CD4-positive, CD25-positive, alpha-beta regulatory T cell (primary cell): ENCODE measurements around the gene NTM. TPM values are rescaled to one million over a fixed set of nuclear protein-coding genes. Genes with fewer than 3 reads are reported as not detected.
A peak's percentile ranks its signal among the peaks of the same experiment; 100 is the strongest.

Experiments
- ATAC-seq, 2 donors: fragments of 150-1000 bp; cut with Tn5 transposase; one replicate each; pipeline ENCODE4 v1.10.0; 2021; ENCODE audit warnings: low read depth in 2 of 2, moderate number of reproducible peaks in 2 of 2, moderate library complexity in 1 of 2
- DNase-seq, 3 donors: peaks; one replicate each; pipeline versions ENCODE4 v3.0.0 to v3.0.0-alpha.2; 2012 to 2022; ENCODE audit warnings: mixed read lengths in 1 of 3
- H3K27ac ChIP-seq: one replicate; pipeline ENCODE4 v1.7.0; 2013; ENCODE audit warnings: mild to moderate bottlenecking, low read length; ENCODE audit not compliant: insufficient read depth, poor library complexity, severe bottlenecking
- H3K27me3 ChIP-seq: one replicate; pipeline ENCODE4 v1.7.0; 2013; ENCODE audit warnings: low read length; ENCODE audit not compliant: control insufficient read depth, insufficient read depth
- H3K36me3 ChIP-seq: one replicate; pipeline ENCODE4 v1.7.0; 2013; ENCODE audit warnings: mild to moderate bottlenecking, low read length, moderate library complexity; ENCODE audit not compliant: control insufficient read depth, insufficient read depth
- H3K4me1 ChIP-seq: 2 replicates; pipeline ENCODE4 v1.7.0; 2013; ENCODE audit warnings: mild to moderate bottlenecking, low read length; ENCODE audit not compliant: insufficient read depth, control insufficient read depth, poor library complexity, severe bottlenecking
- H3K4me3 ChIP-seq: one replicate; pipeline ENCODE4 v1.7.0; 2013; ENCODE audit warnings: low read depth, mild to moderate bottlenecking, low read length, moderate library complexity
- H3K9me3 ChIP-seq, 2 experiments: 1 replicate in 1 of 2; 2 replicates in 1 of 2; pipeline ENCODE4 v1.7.0; 2013; ENCODE audit warnings: low read length in 2 of 2, mild to moderate bottlenecking in 1 of 2, moderate library complexity in 1 of 2; ENCODE audit not compliant: control insufficient read depth in 2 of 2
- H3K27ac Mint-ChIP-seq, 3 donors: one replicate each; pipeline ENCODE4 v1.8.0; 2020 to 2022; ENCODE audit warnings: mild to moderate bottlenecking in 3 of 3, mixed read lengths in 3 of 3, moderate library complexity in 2 of 3
- H3K27me3 Mint-ChIP-seq: one replicate; pipeline ENCODE4 v1.8.0; 2022; ENCODE audit warnings: mild to moderate bottlenecking, mixed read lengths
- H3K36me3 Mint-ChIP-seq: one replicate; pipeline ENCODE4 v1.8.0; 2020; ENCODE audit warnings: mixed read lengths
- H3K4me1 Mint-ChIP-seq, 4 donors: one replicate each; pipeline ENCODE4 v1.8.0; 2020 to 2022; ENCODE audit warnings: mixed read lengths in 4 of 4, mild to moderate bottlenecking in 1 of 4
- H3K4me3 Mint-ChIP-seq, 4 donors: one replicate each; pipeline ENCODE4 v1.8.0; 2020 to 2022; ENCODE audit warnings: mild to moderate bottlenecking in 4 of 4, mixed read lengths in 4 of 4, moderate library complexity in 3 of 4
- H3K9me3 Mint-ChIP-seq, 7 donors: one replicate each; pipeline ENCODE4 v1.8.0; 2020 to 2022; ENCODE audit warnings: mixed read lengths in 7 of 7, mild to moderate bottlenecking in 3 of 7, moderate library complexity in 2 of 7
- polyA plus RNA-seq, 4 donors: library from polyadenylated mRNA; unstranded; fragments of 300-500 nt; fragmentation: Illumina TruSeq; gene quantifications; one replicate each; pipeline ENCODE4 v1.2.3, GENCODE V29; 2021
- total RNA-seq: library from RNA; stranded (reverse); gene quantifications from one replicate; pipeline ENCODE4 v1.2.3, GENCODE V29; 2022

NTM gene
- total and polyA plus RNA-seq, 5 donors from 2014 or later: 1.3 TPM; not detected in 4

DNA sequence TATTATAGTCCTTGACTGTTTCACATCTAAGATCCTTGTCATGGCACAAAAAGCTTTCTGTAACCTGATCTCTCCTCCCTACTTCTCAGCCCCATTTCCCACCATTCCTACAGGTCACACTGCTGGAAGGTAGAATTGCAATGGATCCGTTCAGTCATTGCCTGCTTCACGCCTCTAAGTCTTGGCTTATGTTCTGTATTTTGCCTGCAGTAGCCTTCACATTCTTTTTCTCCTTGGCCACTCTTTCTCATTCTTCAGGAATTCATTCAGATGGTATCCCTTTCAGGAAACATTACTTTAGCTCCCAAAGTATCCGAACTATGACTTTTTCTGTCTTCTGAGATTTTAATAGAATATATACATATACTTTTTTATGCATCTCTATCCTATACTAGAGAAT is 731.5 kb downstream of the NTM start:
- no peak for ATAC-seq
- no peak overlapping the region for H3K27ac Mint-ChIP-seq

DNA sequence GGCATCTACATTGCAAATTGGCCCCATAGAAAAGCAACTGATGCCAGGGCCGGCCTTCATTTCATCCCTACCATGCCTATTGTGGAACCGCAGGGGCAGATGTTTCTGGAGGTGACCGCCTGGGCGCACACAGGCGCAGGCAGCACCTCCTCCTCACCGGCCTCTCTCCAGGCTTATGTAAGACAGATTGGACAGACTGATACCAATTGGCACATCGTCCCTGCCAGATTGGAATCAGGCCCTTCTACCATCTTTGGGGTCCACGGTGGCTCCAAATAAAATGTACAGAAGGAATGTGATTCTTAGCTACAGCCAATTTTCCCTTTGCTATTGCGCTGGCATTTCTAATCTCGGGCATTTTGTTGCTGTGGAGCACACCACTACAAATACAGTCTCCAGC is 732.6 kb downstream of the NTM start:
- Mint-ChIP-seq H3K4me1 (peaks cover 0 to 2% (median 0%) of the 10 kb centered on the region in 4 donors), H3K27ac (no peak overlapping the region), H3K36me3 (no peaks in the 10 kb centered on the region), H3K27me3 (no peaks in the 10 kb centered on the region), H3K9me3 (peaks cover 0 to 3% (median 0%) of the 10 kb centered on the region in 7 donors), H3K4me3 (no peak overlapping the region)
- H3K27ac ChIP-seq: no peak overlapping the region
- H3K36me3 ChIP-seq: no peaks in the 10 kb centered on the region
- no peaks in the 10 kb centered on the region for H3K27me3 ChIP-seq
- ATAC-seq: no peak
- no peak for DNase-seq
- no peaks in the 10 kb centered on the region for H3K4me1 ChIP-seq
- H3K4me3 ChIP-seq: no peak overlapping the region
- H3K9me3 ChIP-seq: no peaks in the 10 kb centered on the region

More for the DNA sequence above, 731.5 kb downstream of the NTM start:
- Histone ChIP-seq H3K27me3 (no peaks in the 10 kb centered on the region), H3K9me3 (no peaks in the 10 kb centered on the region), H3K4me3 (no peak overlapping the region), H3K27ac (no peak overlapping the region), H3K36me3 (no peaks in the 10 kb centered on the region), H3K4me1 (no peaks in the 10 kb centered on the region)
- peaks cover 0 to 2% (median 0%) of the 10 kb centered on the region in 4 donors for H3K4me1 Mint-ChIP-seq
- H3K4me3 Mint-ChIP-seq: no peak overlapping the region
- H3K27me3 Mint-ChIP-seq: no peaks in the 10 kb centered on the region
- H3K9me3 Mint-ChIP-seq: peaks cover 0 to 3% (median 0%) of the 10 kb centered on the region in 7 donors
- no peak for DNase-seq
- no peaks in the 10 kb centered on the region for H3K36me3 Mint-ChIP-seq

GRCh38 chr11:132106096-132106982 is 735.9 kb downstream of the NTM start:
- Mint-ChIP-seq H3K27ac (no peak overlapping the region), H3K27me3 (peaks cover 4% of the 10 kb centered on the region)
- ATAC-seq: no peak

GRCh38 chr11:132111316-132111715 is 740.9 kb downstream of the NTM start:
- peaks cover 2% of the 10 kb centered on the region for H3K27me3 ChIP-seq
- H3K36me3 ChIP-seq: no peaks in the 10 kb centered on the region

More at GRCh38 chr11:132106096-132106982, 735.9 kb downstream of the NTM start:
- H3K4me1 ChIP-seq: no peaks in the 10 kb centered on the region
- H3K36me3 ChIP-seq: no peaks in the 10 kb centered on the region
- Mint-ChIP-seq H3K36me3 (no peaks in the 10 kb centered on the region), H3K4me3 (no peak overlapping the region), H3K9me3 (peaks cover 0 to 11% (median 5%) of the 10 kb centered on the region in 7 donors), H3K4me1 (no peaks in the 10 kb centered on the region)
- no peak overlapping the region for H3K4me3 ChIP-seq
- H3K27ac ChIP-seq: no peak overlapping the region
- no peak for DNase-seq
- H3K27me3 ChIP-seq: no peaks in the 10 kb centered on the region
- no peaks in the 10 kb centered on the region for H3K9me3 ChIP-seq

GRCh38 chr11:132111838-132112237 is 741.4 kb downstream of the NTM start:
- Mint-ChIP-seq H3K9me3 (peaks cover 0 to 11% (median 6%) of the 10 kb centered on the region in 7 donors), H3K27ac (no peak overlapping the region), H3K4me1 (no peaks in the 10 kb centered on the region), H3K27me3 (peaks cover 4% of the 10 kb centered on the region), H3K4me3 (no peak overlapping the region), H3K36me3 (no peaks in the 10 kb centered on the region)
- DNase-seq (no peak), ATAC-seq (no peak)
- H3K27me3 ChIP-seq: peaks cover 2% of the 10 kb centered on the region
- H3K36me3 ChIP-seq: no peaks in the 10 kb centered on the region
- H3K4me1 ChIP-seq: no peaks in the 10 kb centered on the region
- H3K4me3 ChIP-seq: no peak overlapping the region
- no peaks in the 10 kb centered on the region for H3K9me3 ChIP-seq
- no peak overlapping the region for H3K27ac ChIP-seq

More at GRCh38 chr11:132111316-132111715, 740.9 kb downstream of the NTM start:
- H3K9me3 Mint-ChIP-seq: peaks cover 0 to 11% (median 9%) of the 10 kb centered on the region in 7 donors
- DNase-seq: no peak
- no peak overlapping the region for H3K27ac ChIP-seq
- H3K27me3 Mint-ChIP-seq: peaks cover 4% of the 10 kb centered on the region
- H3K36me3 Mint-ChIP-seq: no peaks in the 10 kb centered on the region
- H3K4me3 ChIP-seq: no peak overlapping the region
- ATAC-seq: no peak
- no peaks in the 10 kb centered on the region for H3K4me1 ChIP-seq
- H3K9me3 ChIP-seq: no peaks in the 10 kb centered on the region
- no peaks in the 10 kb centered on the region for H3K4me1 Mint-ChIP-seq
- no peak overlapping the region for H3K4me3 Mint-ChIP-seq
- H3K27ac Mint-ChIP-seq: no peak overlapping the region

DNA sequence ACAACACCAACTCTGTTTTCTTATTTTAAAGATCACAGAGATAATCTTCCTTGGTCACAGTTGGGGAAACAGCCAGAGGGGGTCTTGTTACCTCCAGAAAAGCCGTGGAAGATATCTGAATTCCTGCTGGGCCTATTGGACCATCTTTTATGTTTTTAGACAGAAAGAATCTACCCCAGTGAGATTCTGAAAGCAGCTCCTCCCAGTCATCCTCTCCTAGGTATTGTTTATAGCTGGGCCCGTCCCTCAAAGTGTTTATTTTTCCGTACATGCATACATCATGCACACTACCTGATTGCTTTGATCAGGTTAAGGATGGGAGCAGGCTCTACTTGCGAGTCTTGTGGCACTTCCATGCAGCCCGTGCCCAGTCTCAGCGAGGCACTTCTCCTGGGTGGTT is 742.4 kb downstream of the NTM start:
- Mint-ChIP-seq H3K36me3 (no peaks in the 10 kb centered on the region), H3K27ac (no peak overlapping the region), H3K27me3 (peaks cover 4% of the 10 kb centered on the region), H3K9me3 (peaks cover 0 to 11% (median 6%) of the 10 kb centered on the region in 7 donors), H3K4me1 (no peaks in the 10 kb centered on the region), H3K4me3 (no peak overlapping the region)
- no peaks in the 10 kb centered on the region for H3K9me3 ChIP-seq
- H3K27ac ChIP-seq: no peak overlapping the region
- DNase-seq (no peak), ATAC-seq (no peak)
- no peaks in the 10 kb centered on the region for H3K4me1 ChIP-seq
- H3K36me3 ChIP-seq: no peaks in the 10 kb centered on the region
- H3K27me3 ChIP-seq: peaks cover 2% of the 10 kb centered on the region
- no peak overlapping the region for H3K4me3 ChIP-seq

DNA sequence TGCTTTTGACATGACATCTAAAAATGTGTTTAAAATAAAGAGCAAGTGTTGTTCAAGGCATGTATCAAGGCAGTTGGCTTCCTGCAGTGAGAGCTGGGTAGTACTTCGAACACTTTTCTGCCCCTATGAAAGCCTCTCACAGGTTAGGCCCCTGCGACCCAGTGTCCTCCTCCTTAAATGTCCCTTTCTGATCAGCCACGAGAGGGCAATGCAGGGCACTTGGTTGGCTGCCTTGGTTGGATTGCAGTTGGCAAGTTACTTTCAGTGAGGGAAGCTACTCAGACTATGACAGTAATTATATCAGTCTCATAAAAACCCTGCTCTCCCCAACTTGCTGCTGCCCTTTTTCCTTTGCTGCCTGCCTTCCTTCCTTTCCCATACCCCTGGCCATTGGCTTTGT is 743.8 kb downstream of the NTM start:
- Mint-ChIP-seq H3K27me3 (peaks cover 4% of the 10 kb centered on the region), H3K36me3 (no peaks in the 10 kb centered on the region), H3K9me3 (peaks cover 0 to 10% (median 6%) of the 10 kb centered on the region in 7 donors), H3K4me1 (no peaks in the 10 kb centered on the region), H3K4me3 (no peak overlapping the region), H3K27ac (no peak overlapping the region)
- Histone ChIP-seq H3K27ac (no peak overlapping the region), H3K36me3 (no peaks in the 10 kb centered on the region), H3K27me3 (peaks cover 2% of the 10 kb centered on the region), H3K9me3 (no peaks in the 10 kb centered on the region), H3K4me1 (no peaks in the 10 kb centered on the region), H3K4me3 (no peak overlapping the region)
- DNase-seq (peak in 1 of 3 donors; percentile 2), ATAC-seq (no peak)

GRCh38 chr11:132114743-132115142 is 744.3 kb downstream of the NTM start:
- H3K4me3 Mint-ChIP-seq: no peak overlapping the region
- no peaks in the 10 kb centered on the region for H3K36me3 ChIP-seq
- no peak for ATAC-seq
- no peak overlapping the region for H3K27ac Mint-ChIP-seq
- H3K36me3 Mint-ChIP-seq: no peaks in the 10 kb centered on the region
- no peaks in the 10 kb centered on the region for H3K4me1 Mint-ChIP-seq
- H3K9me3 Mint-ChIP-seq: peaks cover 0 to 8% (median 4%) of the 10 kb centered on the region in 7 donors
- DNase-seq: no peak
- H3K27me3 Mint-ChIP-seq: peaks cover 4% of the 10 kb centered on the region
- H3K27ac ChIP-seq: no peak overlapping the region
- no peak overlapping the region for H3K4me3 ChIP-seq
- H3K27me3 ChIP-seq: peaks cover 2% of the 10 kb centered on the region
- no peaks in the 10 kb centered on the region for H3K9me3 ChIP-seq
- H3K4me1 ChIP-seq: no peaks in the 10 kb centered on the region
